HUDEP-2 (cell line): ENCODE data around the gene PLA2G4F.

ENCODE experiments used
- DNase-seq, 76 experiments: peaks; one replicate each; lab custom pipeline; 2025; ENCODE audit not compliant: unreplicated experiment in 76 of 76; lab: John Stamatoyannopoulos, UW

Gene PLA2G4F

GRCh38 chr15:42134617-42135245, 21.7 kb downstream of the PLA2G4F start:
- DNase-seq, result no peak

- peak in 46 of 76 experiments; percentile 2 to 65 (median 32) for DNase-seq
These were observed 22.4 kb downstream of the PLA2G4F start for GRCh38 chr15:42133886-42134502.

DNA sequence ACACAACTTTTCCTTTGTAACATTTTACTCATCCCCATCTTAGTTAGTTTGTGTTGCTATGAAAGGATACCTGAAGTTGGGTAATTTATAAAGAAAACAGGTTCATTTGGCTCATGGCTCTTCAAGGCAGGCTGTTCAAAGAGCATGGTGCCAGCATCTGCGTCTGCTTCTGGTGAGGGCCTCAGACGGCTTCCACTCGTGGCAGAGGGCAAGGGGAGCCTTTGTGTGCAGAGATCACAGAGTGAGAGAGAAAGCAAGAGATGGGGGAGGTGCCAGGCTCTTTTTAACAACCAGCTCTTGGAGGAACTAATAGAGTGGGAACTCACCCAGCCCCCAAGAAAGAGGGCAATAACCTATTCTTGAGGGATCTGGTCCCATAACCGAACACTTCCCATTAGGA, 23.1 kb downstream of the PLA2G4F start:
- DNase-seq, result no peak

- DNase-seq, result no peak
These were observed 24.3 kb downstream of the PLA2G4F start for GRCh38 chr15:42131826-42132806.

DNA sequence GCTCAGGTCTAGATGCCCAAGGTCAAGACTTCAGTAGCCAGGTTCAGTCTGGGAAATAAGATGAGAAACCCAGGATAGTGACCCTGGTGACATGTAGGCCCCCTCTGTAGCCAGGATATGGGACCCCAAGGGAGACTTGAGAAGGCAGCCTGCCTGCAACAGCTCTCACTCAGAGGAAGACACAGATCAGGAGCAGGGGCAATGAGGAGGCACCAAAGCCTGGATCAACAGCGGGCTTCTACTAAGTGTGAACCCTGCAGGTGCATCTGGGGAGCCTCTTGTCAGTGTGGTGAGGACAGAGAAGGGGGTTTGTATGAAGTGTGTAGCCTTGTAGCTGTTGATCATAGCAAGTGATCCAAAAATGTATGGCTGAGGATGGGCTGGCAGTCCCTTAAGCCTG, 25.4 kb downstream of the PLA2G4F start:
- DNase-seq, result no peak

GRCh38 chr15:42130246-42130986, 26.0 kb downstream of the PLA2G4F start:
- DNase-seq, result no peak

GRCh38 chr15:42129364-42129763, 27.1 kb downstream of the PLA2G4F start:
- DNase-seq, result no peak

DNA sequence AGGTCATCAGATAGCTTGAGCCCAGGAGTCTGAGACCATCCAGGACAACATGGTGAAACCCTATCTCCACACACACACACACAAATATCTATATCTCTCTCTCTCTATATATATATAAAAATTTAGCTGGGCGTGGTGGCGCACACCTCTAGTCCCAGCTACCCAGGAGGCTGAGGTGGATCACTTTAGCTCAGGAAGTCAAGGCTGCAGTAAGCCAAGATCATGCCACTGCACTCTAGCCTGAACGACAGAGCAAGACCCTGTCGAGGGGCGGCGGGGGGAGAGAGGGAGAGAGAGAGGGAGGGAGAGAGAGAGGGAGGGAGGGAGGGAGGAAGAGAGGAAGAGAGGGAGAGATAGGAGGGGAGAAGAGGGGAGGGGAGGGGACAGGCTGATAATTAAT, 28.0 kb downstream of the PLA2G4F start:
- no peak for DNase-seq

- no peak for DNase-seq
These were observed 32.9 kb downstream of the PLA2G4F start for GRCh38 chr15:42123546-42123945.

DNA sequence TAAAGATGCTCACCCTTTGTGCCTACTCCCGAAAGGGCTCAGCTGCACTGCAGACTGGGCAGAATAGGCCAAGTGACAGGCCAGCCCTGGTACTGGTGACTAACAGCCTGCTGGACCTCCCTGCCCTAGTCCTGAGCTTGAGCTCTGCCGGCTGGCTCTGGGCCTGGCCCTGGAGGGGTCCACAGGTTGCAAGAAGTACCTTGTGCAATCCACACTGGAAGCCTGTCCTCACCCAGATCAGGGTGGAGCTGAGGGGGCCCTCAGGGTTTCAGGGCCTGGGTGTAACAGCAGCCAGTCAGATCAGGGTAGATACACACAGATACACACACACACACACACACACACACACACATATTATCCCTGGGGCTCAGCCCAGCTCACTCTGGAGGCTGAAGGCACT, 34.8 kb downstream of the PLA2G4F start:
- DNase-seq, result no peak

DNA sequence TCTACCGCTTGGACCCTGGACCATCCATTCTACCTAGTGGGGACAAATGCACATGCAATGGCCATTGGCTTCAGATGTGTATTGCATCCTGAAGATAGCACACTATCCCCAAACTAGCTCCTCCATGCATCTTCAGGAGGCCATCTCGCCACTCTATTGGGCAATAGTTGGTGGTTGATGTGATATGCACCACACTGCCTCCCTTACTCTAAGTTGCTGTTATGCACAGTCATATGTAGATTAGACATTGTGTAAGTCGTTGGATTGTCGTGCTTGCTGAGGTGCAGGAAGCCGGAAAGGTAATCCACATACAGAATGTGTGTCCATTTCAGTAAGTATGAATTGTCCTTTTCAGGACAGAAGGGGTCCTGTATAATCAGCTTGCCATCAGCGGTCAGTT, 35.4 kb downstream of the PLA2G4F start:
- DNase-seq, result no peak

DNA sequence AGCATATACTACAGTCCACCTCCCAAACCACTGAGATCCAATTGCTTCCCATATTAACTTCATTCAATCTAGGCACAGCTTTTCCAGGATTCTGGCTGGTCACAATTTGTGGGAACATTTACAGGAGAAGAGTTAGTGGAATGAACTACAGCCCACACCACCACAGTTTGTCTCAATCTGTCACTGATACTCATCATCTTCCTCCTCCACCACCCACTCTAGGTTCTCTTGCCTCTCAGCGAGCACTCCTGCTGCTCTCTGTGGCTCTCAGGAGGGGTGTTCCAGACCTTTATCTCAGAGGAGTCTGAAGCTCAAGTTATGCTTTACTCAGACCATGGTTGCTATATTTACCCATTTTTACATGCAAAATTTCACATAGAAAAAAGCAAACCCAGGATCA, 36.2 kb downstream of the PLA2G4F start:
- peak in 1 of 76 experiments; percentile 3 for DNase-seq

DNA sequence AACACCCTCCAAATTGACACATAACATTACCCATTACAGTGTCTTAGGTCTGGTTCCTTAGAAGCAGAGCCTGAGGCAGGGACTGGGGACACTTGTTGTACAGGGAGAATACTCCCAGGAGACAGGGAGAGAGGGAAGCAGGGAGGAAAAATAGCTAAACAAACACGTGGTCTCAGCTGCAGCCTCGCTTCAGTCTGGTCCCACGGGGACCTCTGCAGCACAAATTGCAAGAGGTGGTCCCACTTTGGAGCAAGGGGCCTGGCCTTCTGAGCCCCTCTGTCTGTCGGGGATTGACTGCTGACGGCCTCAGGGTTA, 37.0 kb downstream of the PLA2G4F start:
- DNase-seq, result no peak

DNA sequence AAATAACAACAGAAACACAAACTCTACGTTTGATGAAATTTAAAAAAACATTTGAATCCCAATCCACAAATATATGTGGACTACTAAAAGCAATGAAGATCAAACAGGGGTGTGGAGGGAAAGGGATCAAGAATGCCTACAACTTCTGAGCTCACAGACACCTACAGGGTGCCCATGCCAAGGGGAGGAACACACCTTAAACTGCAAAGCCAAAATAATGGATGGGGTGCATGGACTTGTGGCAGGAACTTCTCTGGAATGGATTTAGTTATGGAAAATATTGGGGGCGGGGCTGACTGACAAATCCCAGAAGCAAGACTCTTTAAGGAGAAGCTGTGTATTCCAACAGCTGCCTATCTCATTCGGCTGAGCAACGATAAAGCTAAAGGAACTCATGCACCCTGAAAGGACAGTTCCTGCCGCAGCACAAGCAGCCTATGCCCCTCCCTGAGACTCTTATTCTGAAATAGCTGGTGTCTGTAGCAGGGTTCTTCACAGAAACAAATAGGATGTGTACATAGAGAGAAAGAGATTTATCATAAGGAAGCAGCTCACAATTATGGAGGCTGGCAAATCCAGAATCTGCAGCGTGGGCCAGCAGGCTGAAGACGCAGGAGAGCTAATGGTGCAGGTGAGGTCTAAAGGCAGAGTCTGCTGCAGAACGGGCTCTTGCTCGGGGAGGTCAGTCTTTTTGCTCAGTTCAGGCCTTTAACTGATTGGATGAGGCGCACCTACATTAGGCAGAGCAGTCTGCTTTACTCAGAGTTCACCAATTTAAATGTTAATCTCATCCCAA, 37.6 kb downstream of the PLA2G4F start:
- no peak for DNase-seq

- DNase-seq, result no peak
These were observed 44.5 kb downstream of the PLA2G4F start for GRCh38 chr15:42111924-42112323.

- DNase-seq, result no peak
These were observed 46.1 kb downstream of the PLA2G4F start for GRCh38 chr15:42110367-42110766.

DNA sequence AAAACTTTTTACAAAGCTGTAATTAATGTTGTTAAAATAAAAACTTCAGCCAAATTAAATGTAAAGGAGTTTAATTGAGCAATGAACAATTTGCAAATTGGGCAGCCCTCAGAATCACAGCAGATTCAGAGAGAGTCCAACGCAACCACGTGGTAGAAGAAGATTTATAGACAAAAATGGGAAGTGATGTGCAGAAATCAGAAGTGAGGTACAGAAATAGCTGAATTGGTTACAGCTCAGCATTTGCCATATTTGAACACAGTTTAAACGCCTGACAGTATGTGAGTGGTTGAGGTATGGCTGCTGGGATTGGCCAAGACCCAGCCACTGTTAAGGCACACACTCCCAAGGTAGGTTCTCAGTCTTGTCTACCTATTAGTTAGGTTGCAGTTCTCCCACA, 47.6 kb downstream of the PLA2G4F start:
- DNase-seq, result no peak

- DNase-seq, result no peak
These were observed 48.2 kb downstream of the PLA2G4F start for GRCh38 chr15:42108189-42108588.

GRCh38 chr15:42107473-42107872, 49.0 kb downstream of the PLA2G4F start:
- DNase-seq, result peak in 14 of 76 experiments; percentile 2 to 51 (median 30)

DNA sequence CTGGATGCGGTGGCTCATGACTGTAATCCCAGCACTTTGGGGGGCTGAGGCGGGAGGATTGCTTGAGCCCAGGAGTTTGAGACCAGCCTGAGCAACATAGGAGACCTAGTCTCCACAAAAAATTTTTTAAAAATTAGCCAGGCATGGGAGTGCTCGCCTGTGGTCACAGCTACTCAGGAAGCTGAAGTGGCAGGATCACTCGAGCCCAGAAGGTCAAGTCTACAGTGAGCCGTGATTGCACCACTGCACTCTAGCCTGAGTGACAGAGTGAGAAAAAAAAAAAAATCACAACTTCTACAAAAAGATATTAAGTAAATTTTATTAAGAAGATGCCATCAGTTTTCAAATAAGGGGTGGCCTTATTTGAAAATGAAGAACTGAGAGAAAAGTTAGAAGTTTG, 50.1 kb downstream of the PLA2G4F start:
- no peak for DNase-seq
